Left renal pelvis (tissue), 4 donors: ENCODE measurements around the gene NDUFV2. TPM values are rescaled to one million over a fixed set of nuclear protein-coding genes. Genes with fewer than 3 reads are reported as not detected.
A peak's percentile ranks its signal among the peaks of the same experiment; 100 is the strongest.
"Not testable (repeated sequence)": the region's sequence is repeated elsewhere in the genome, so short reads cannot be mapped to it uniquely, and the experiment has no call there.

Experiments
- DNase-seq, 4 donors: peaks; one replicate each; pipeline ENCODE4 v3.0.0-alpha.2; 2013; ENCODE audit warnings: low read depth in 4 of 4, low spot score in 3 of 4
- polyA plus RNA-seq, 4 donors: library from polyadenylated mRNA; unstranded; fragments of 120-200 nt; gene quantifications; one replicate each; pipeline ENCODE4 v1.2.1, GENCODE V29; 2013; ENCODE audit not compliant: insufficient read length in 4 of 4

Gene NDUFV2
- polyA plus RNA-seq, 4 donors: 84.0 to 165 (median 133) TPM

DNA sequence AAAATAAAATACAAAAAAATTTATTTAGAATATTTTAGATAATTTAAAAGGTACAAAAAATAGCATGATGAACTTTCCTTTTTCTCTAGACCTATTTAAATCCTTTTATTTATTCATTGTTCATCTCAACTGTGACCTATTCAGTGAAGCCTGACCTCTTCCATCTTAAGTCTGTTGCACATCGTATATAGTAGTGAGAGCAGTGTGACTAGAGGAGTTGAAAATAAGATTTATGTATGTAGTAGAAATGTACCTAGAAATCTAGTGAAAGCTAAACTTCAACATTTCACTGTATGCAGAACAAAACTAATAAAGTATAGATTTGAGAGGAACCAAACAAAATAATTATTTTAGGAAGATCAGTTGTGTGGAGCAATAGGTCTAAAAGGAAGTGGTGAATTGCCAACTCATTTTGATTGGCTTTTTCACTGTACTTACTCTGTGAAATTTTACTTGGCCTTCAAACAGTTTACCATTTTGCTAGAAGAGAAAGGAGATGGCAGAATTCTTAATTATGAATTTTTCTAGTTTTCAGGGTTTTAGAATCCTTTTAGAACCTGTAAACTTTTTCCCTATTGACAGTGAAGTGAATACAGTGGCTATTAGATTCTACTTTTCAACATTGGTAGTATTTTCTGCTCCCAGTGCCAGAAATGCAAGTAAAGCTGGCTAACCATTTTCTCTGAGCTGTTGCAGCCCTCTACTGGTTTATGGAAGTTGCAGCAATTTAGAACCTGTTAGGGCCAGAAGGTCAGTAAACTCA lies 45.1 kb downstream of the NDUFV2 start:
- DNase-seq: peak in 2 of 4 donors; percentile 14 to 29

DNA sequence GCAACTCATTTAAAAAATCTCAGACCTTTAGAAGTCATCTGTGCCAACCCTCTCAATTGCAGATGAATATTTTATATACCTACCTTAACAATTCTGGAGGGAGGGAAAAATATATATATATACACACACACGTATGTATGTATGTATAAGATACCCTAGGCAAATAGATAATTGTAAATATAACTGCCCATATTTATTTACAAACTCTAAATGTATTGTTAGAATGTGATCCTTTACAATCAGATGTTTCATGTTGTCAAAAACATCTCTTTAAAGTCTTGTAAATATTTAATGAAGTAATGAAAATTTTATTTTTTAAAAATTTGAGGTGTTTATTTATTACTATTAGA lies 45.7 kb downstream of the NDUFV2 start:
- no peak for DNase-seq

DNA sequence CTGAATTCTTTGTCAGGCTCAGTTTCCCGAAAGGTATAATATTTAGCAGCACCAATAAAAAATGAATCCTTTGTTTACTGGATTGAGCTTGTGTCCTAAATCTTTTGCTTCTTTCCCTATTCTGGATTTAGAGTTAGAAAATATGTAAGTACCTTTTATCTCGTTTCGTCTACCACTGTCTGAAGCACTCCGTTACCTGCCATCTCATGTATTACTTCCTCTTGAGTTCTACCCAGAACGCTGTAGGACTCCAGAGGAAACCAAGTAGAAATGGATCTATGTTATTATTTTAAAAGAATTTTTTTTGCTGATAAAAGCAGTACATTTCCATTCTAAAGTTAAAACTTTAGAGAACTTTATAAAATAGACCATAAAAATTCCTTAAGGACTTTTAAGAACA lies 47.6 kb downstream of the NDUFV2 start:
- DNase-seq: no peak

GRCh38 chr18:9153256-9153655 lies 50.8 kb downstream of the NDUFV2 start:
- DNase-seq: no peak

GRCh38 chr18:9156604-9157249 lies 54.2 kb downstream of the NDUFV2 start:
- no peak for DNase-seq

GRCh38 chr18:9157806-9158205 lies 55.3 kb downstream of the NDUFV2 start:
- no peak for DNase-seq

- no peak for DNase-seq
These were observed 57.5 kb downstream of the NDUFV2 start for GRCh38 chr18:9160014-9160413.

DNA sequence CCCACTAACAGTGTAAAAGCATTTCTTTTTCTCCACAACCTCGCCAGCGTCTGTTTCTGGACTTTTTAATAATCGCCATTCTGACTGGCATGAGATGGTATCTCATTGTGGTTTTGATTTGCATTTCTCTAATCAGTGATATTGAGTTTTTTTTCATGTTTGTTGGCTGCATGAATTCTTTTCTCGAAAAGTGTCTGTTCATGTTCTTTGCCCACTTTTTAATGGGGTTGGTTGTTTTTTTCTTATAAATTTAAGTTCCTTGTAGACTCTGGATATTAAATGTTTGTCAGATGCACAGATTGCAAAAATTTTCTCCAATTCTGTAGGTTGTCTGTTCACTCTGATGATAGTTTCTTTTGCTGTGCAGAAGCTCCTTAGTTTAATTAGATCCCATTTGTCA lies 60.2 kb downstream of the NDUFV2 start:
- not testable (repeated sequence) for DNase-seq

GRCh38 chr18:9164149-9164548 lies 61.6 kb downstream of the NDUFV2 start:
- not testable (repeated sequence) for DNase-seq

- DNase-seq: not testable (repeated sequence)
These were observed 63.4 kb downstream of the NDUFV2 start for GRCh38 chr18:9165883-9166282.

- not testable (repeated sequence) for DNase-seq
These were observed 67.0 kb downstream of the NDUFV2 start for GRCh38 chr18:9169515-9169914.

DNA sequence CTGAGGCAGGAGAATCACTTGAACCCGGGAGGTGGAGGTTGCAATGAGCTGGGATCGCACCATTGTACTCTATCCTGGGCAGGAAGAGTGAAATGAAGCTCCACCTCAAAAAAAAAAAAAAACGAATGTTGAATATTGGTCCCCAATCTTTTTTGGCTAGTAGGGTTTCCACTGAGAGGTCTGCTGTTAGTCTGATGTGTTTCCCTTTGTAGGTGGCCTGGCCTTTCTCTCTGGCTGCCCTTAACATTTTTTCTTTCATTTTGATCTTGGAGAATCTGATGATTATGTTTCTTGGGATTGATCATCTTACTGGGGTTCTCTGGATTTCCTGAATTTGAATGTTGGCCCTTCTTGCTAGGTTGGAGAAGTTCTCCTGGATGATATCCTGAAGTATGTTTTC lies 69.4 kb downstream of the NDUFV2 start:
- DNase-seq: not testable (repeated sequence)

DNA sequence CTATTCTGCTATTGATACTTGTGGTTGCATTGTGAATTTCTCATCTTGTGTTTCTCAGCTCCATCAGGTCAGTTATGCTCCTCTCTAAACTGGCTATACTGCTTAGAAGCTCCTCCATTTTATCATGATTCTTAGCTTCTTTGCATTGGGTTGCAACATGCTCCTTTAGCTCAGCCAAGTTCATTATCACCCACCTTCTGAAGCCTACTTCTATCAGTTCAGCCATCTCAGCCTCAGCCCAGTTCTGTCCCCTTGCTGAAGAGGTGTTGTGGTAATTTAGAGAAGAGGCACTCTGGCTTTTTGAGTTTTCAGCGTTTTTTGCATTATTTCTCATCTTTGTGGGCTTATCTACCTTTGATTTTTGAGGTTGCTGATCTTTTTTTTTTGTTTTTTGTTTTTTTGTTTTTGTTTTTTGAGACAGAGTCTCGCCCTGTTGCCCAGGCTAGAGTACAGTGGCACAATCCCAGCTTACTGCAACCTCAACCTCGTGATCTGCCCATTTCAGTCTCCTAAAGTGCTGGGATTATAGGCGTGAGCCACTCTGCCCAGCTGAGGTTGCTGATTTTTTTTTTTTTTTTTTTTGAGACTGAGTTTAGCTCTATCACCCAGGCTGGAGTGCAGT lies 70.1 kb downstream of the NDUFV2 start:
- no peak for DNase-seq

GRCh38 chr18:9173770-9174233 lies 71.3 kb downstream of the NDUFV2 start:
- DNase-seq: no peak

- DNase-seq: no peak
These were observed 71.8 kb downstream of the NDUFV2 start for GRCh38 chr18:9174302-9174701.

DNA sequence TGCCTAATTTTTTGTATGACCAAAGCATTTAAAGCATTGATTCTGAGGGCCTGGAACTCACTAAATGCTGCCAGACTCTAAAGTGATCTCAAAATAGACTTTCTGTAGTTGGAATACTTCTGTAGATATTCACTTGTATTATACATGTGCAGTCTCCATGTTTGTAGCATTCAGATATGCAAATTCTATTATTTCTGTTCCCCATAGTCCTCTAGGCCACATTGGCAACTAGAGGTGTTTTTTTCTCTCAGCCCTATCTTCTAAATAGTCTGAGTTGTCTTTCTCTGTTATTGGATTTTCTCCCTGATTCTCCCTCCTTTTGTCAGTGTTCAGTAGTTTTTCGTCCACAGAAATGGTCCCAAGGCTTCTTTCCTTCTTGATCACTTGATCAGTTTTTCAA lies 72.6 kb downstream of the NDUFV2 start:
- no peak for DNase-seq

DNA sequence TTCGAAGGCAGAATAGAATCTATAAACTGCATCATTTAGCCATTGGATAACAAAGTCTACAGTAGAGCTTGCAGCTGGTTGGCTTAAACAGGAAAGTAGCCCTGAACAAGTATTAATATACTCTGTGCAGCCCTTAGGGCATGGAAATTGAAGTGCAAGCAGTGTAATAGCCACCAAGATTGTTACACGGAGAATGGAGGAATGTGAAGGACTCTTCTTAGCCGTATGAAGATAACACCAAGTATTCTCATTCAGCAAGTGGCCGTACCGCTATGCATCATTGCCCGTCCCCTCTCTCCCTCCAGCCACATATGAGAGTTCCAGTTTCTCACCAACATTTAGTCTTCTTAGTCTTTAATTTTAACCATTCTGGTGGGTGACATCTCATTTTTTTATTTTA lies 74.5 kb downstream of the NDUFV2 start:
- DNase-seq: no peak

DNA sequence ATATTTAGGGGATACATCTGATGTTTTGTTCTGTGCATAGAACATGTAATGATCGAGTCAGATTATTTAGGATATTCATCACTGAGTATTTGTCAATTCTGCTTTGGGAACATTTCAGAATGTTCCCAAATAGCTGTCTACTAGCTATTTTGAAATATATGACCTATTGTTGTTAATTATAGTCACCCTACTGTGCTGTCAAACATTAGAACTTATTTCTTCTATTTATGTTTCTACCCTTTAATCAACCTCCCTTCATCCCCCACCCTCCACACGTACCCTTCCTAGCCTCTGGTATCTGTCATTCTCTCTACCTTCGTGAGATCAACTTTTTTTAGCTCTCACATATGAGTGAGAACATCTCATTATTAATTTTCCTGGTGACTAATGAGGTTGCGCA lies 75.0 kb downstream of the NDUFV2 start:
- no peak for DNase-seq

GRCh38 chr18:9178557-9178956 lies 76.1 kb downstream of the NDUFV2 start:
- DNase-seq: no peak

DNA sequence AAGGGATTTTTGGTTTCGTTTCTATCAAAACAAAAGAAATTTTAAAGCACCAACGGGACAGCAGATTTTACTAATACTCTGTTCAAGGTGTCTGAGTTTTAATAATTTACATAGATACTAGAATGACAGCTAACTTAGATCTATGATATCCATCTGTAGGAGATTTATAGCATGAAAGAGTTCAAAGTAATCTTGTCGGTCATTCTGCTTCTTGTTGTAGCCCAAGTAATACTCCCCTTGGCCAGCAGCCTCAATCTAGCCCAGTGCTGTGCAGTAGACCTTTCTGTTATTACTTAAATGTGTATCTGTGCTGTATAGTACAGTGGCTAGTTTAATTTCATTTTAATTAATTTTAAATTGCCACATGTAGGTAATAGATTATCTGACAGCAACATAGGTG lies 78.8 kb downstream of the NDUFV2 start:
- no peak for DNase-seq

DNA sequence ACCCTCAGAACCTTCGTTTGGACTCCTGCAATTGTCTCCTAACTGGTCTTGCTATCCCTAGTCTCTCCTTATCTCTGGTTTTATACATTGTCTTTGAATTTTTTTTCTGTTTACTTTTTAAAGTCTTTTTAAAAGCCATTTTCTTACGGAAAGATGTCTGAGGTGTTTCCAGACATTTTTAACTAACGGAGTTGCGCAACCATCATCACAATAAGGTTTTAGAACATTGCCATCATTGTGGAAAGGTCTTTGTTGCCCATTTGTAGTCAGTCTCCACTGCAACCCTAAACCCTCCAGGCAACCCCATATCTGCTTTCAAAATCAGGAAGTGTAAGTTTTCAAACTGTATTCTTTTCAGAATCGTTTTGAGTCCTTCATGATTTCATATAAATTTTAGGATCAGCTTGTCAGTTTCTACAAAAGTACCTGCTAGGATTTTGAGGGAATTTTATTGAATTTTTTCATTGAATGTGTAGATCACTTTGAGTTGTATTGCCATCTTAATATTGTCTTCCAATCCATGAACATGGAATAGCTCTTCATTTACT lies 80.4 kb downstream of the NDUFV2 start:
- no peak for DNase-seq
